ENCODE data around the gene KLK13. TPM values are rescaled to one million over a fixed set of nuclear protein-coding genes. Genes with fewer than 3 reads are reported as not detected.

The KLK13 gene
- total RNA-seq, 2 donors from 2014 or later, result not detected

DNA sequence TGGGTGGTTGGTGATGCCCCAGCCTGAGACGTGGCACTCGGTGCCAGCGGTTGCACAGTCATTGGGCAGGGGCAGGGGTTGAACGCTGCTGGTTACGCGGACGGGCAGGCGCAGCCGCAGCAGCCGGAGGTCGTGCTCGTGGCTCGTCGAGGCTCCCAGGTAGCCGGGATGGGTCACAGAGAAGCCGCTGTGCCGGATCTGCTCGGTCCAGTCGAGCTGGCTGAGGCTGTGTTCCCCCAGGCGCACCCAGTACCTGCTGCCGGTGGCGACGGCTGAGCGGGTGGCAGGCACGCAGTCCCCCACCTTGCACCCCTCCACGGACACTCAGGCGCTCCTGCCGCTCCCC is 33.0 kb downstream of the KLK13 start:
- H3K4me3 Mint-ChIP-seq, result no peak overlapping the region
- H3K27me3 Mint-ChIP-seq (ENCODE audit: low read depth), result peaks cover 31% of the 10 kb centered on the region
- DNase-seq (no peak), ATAC-seq (replicated peaks in 1 of 2) (no peak)
- H3K27ac Mint-ChIP-seq, result no peak overlapping the region
- no peaks in the 10 kb centered on the region for H3K36me3 Mint-ChIP-seq (ENCODE audit: insufficient read depth in 2 of 2)
- H3K4me1 Mint-ChIP-seq (ENCODE audit: low read depth), result no peaks in the 10 kb centered on the region
- H3K9me3 Mint-ChIP-seq, result no peaks in the 10 kb centered on the region

GRCh38 chr19:51031220-51031879 is 33.5 kb downstream of the KLK13 start:
- no peak overlapping the region for H3K4me3 Mint-ChIP-seq
- H3K36me3 Mint-ChIP-seq (ENCODE audit: insufficient read depth in 2 of 2), result no peaks in the 10 kb centered on the region
- H3K9me3 Mint-ChIP-seq, result no peaks in the 10 kb centered on the region
- ATAC-seq (replicated peaks in 1 of 2) (no peak), DNase-seq (no peak)
- no peak overlapping the region for H3K27ac Mint-ChIP-seq
- no peaks in the 10 kb centered on the region for H3K4me1 Mint-ChIP-seq (ENCODE audit: low read depth)
- peaks cover 36% of the 10 kb centered on the region for H3K27me3 Mint-ChIP-seq (ENCODE audit: low read depth)

GRCh38 chr19:51030631-51031030 is 34.3 kb downstream of the KLK13 start:
- H3K36me3 Mint-ChIP-seq (ENCODE audit: insufficient read depth in 2 of 2), result no peaks in the 10 kb centered on the region
- no peaks in the 10 kb centered on the region for H3K4me1 Mint-ChIP-seq (ENCODE audit: low read depth)
- H3K27me3 Mint-ChIP-seq (ENCODE audit: low read depth), result peaks cover 34% of the 10 kb centered on the region

GRCh38 chr19:51029718-51030117 is 35.2 kb downstream of the KLK13 start:
- H3K9me3 Mint-ChIP-seq, result no peaks in the 10 kb centered on the region

More at GRCh38 chr19:51030631-51031030, 34.3 kb downstream of the KLK13 start:
- Mint-ChIP-seq H3K9me3 (no peaks in the 10 kb centered on the region), H3K4me3 (no peak overlapping the region), H3K27ac (no peak overlapping the region)
- ATAC-seq (replicated peaks in 1 of 2), result no peak
- no peak for DNase-seq

DNA sequence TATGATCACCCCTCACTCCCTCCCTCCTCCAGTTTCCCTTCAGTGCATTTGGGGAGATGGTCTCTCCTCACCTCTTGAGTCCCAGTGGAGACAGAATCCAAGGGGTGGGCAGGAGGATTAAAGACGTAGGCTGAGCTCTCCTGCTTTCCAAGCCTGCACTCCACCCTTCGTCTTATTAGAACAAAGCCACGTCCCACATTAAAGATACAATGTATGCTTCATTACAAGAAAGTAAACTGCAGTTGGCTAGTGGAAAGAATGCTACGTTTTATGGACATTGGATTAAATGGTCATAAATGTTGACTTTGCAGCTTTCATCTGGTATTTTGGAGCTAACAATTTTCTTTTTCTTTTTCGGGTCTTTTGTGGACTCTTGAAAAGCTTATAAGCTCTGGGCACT is 37.0 kb downstream of the KLK13 start:
- DNase-seq (no peak), ATAC-seq (replicated peaks in 1 of 2) (no peak)
- Mint-ChIP-seq H3K4me1 (ENCODE audit: low read depth) (no peaks in the 10 kb centered on the region), H3K36me3 (ENCODE audit: insufficient read depth in 2 of 2) (no peaks in the 10 kb centered on the region), H3K4me3 (no peak overlapping the region), H3K27ac (no peak overlapping the region), H3K9me3 (no peaks in the 10 kb centered on the region), H3K27me3 (ENCODE audit: low read depth) (peaks cover 14% of the 10 kb centered on the region)

More at GRCh38 chr19:51029718-51030117, 35.2 kb downstream of the KLK13 start:
- Mint-ChIP-seq H3K27ac (no peak overlapping the region), H3K27me3 (ENCODE audit: low read depth) (peaks cover 25% of the 10 kb centered on the region), H3K4me3 (no peak overlapping the region), H3K36me3 (ENCODE audit: insufficient read depth in 2 of 2) (no peaks in the 10 kb centered on the region), H3K4me1 (ENCODE audit: low read depth) (no peaks in the 10 kb centered on the region)
- no peak for DNase-seq
- ATAC-seq (replicated peaks in 1 of 2), result no peak

DNA sequence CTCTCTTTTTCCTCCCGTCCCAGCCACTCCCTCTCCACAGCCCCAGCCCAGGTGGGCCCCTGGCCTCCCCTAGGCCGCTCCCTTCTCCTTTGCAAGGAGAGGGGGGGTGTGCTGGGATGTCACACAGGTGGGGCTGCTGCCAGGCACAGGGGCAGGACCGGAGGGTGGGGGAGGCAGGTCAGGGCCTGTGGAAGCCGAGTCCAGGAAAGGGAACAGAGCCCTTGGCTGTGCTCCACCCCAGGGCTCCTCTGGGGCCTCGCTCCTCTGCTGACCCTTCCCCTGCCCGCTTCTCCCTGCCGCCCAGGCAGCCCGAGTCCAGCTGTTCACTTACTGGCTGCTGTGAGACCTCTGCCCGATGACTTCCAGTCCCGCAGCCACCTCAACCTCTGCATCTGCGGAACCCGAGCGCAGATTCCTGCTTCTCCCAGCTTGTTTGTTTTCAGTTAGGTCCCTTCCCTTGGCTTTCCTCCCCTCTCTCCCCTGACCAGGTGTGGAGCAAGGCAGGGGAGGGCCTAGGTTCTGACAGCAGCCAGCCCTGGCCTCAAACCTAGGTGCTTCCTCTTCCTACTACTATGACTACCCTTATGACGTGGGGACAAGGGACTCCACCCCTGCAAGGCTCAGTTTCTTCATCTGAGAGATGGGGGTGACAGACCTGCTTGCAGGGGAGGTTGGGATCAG is 37.6 kb downstream of the KLK13 start:
- DNase-seq (no peak), ATAC-seq (replicated peaks in 1 of 2) (no peak)
- H3K27me3 Mint-ChIP-seq (ENCODE audit: low read depth), result peaks cover 14% of the 10 kb centered on the region
- no peaks in the 10 kb centered on the region for H3K4me1 Mint-ChIP-seq (ENCODE audit: low read depth)
- H3K9me3 Mint-ChIP-seq, result no peaks in the 10 kb centered on the region
- no peaks in the 10 kb centered on the region for H3K36me3 Mint-ChIP-seq (ENCODE audit: insufficient read depth in 2 of 2)
- no peak overlapping the region for H3K4me3 Mint-ChIP-seq
- no peak overlapping the region for H3K27ac Mint-ChIP-seq

DNA sequence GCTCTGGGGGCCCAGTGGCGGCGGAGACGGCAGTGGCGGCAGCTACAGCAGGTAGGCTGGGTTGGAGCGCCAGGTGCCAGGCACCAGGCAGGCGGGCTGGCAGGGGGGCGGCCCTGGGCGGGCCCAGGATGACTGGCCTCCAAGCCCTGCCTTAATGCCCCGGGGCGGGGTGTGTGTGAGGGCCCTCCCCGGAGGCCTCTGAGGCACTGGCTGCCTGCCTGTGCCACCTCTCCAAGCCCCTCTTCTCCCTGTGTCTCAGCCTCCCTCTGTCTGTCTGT is 38.4 kb downstream of the KLK13 start, which contains the start of gene KLK11:
Gene KLK11, minus strand, starts transcription at position 63 of the 278 bp plus-strand sequence. CDS start 985 bp downstream, outside the sequence.
- ATAC-seq (replicated peaks in 1 of 2), result no peak
- no peaks in the 10 kb centered on the region for H3K9me3 Mint-ChIP-seq
- no peaks in the 10 kb centered on the region for H3K4me1 Mint-ChIP-seq (ENCODE audit: low read depth)
- no peak within 1 kb of the TSS for H3K4me3 Mint-ChIP-seq
- DNase-seq, result no peak
- no peak within 1 kb of the TSS for H3K27ac Mint-ChIP-seq
- no peaks in the 10 kb centered on the region for H3K36me3 Mint-ChIP-seq (ENCODE audit: insufficient read depth in 2 of 2)
- H3K27me3 Mint-ChIP-seq (ENCODE audit: low read depth), result peaks cover 14% of the 10 kb centered on the region

GRCh38 chr19:51025809-51026553 is 38.9 kb downstream of the KLK13 start:
- no peak for ATAC-seq (replicated peaks in 1 of 2)

GRCh38 chr19:51025401-51025800 is 39.5 kb downstream of the KLK13 start:
- ATAC-seq (replicated peaks in 1 of 2) (no peak), DNase-seq (no peak)
- H3K27ac Mint-ChIP-seq, result no peak overlapping the region
- no peaks in the 10 kb centered on the region for H3K4me1 Mint-ChIP-seq (ENCODE audit: low read depth)
- H3K36me3 Mint-ChIP-seq (ENCODE audit: insufficient read depth in 2 of 2), result no peaks in the 10 kb centered on the region
- H3K4me3 Mint-ChIP-seq, result no peak overlapping the region
- H3K27me3 Mint-ChIP-seq (ENCODE audit: low read depth), result peaks cover 21% of the 10 kb centered on the region
- no peaks in the 10 kb centered on the region for H3K9me3 Mint-ChIP-seq

More at GRCh38 chr19:51025809-51026553, 38.9 kb downstream of the KLK13 start:
- H3K27me3 Mint-ChIP-seq (ENCODE audit: low read depth), result peaks cover 15% of the 10 kb centered on the region
- H3K27ac Mint-ChIP-seq, result no peak overlapping the region
- no peak for DNase-seq
- no peaks in the 10 kb centered on the region for H3K4me1 Mint-ChIP-seq (ENCODE audit: low read depth)
- no peak overlapping the region for H3K4me3 Mint-ChIP-seq
- H3K9me3 Mint-ChIP-seq, result no peaks in the 10 kb centered on the region
- no peaks in the 10 kb centered on the region for H3K36me3 Mint-ChIP-seq (ENCODE audit: insufficient read depth in 2 of 2)

DNA sequence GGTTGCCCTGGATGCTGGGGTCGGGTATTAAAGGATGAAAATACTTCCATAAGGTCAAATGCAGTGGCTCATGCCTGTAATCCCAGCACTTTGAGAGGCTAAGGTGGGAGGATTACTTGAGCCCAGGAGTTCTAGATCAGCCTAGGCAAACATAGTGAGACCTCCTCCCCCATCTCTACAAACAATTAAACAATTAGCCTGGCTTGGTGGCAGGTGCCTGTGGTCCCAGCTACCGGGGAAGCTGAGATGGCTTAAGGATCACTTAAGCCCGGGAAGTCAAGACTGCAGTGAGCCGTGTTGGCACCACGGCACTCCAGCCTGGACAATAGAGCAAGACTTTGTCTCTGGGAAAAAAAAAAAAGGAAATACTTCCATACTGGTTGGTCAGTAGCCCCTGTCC is 40.0 kb downstream of the KLK13 start:
- ATAC-seq (replicated peaks in 1 of 2), result no peak
- H3K36me3 Mint-ChIP-seq (ENCODE audit: insufficient read depth in 2 of 2), result no peaks in the 10 kb centered on the region
- peaks cover 25% of the 10 kb centered on the region for H3K27me3 Mint-ChIP-seq (ENCODE audit: low read depth)
- H3K4me1 Mint-ChIP-seq (ENCODE audit: low read depth), result no peaks in the 10 kb centered on the region
- no peak overlapping the region for H3K27ac Mint-ChIP-seq
- no peak for DNase-seq
- no peak overlapping the region for H3K4me3 Mint-ChIP-seq
- no peaks in the 10 kb centered on the region for H3K9me3 Mint-ChIP-seq

- no peak for DNase-seq
- H3K4me3 Mint-ChIP-seq, result no peak overlapping the region
- H3K27me3 Mint-ChIP-seq (ENCODE audit: low read depth), result peaks cover 30% of the 10 kb centered on the region
- no peak overlapping the region for H3K27ac Mint-ChIP-seq
- no peak for ATAC-seq (replicated peaks in 1 of 2)
- H3K36me3 Mint-ChIP-seq (ENCODE audit: insufficient read depth in 2 of 2), result no peaks in the 10 kb centered on the region
- H3K4me1 Mint-ChIP-seq (ENCODE audit: low read depth), result no peaks in the 10 kb centered on the region
- no peaks in the 10 kb centered on the region for H3K9me3 Mint-ChIP-seq
Observed at GRCh38 chr19:51023946-51024345, 40.9 kb downstream of the KLK13 start.

GRCh38 chr19:51022526-51022925 is 42.4 kb downstream of the KLK13 start:
- Mint-ChIP-seq H3K27me3 (ENCODE audit: low read depth) (peaks cover 40% of the 10 kb centered on the region), H3K4me3 (no peak overlapping the region), H3K36me3 (ENCODE audit: insufficient read depth in 2 of 2) (peaks cover 3% of the 10 kb centered on the region in 2 donors), H3K27ac (no peak overlapping the region), H3K4me1 (ENCODE audit: low read depth) (peaks cover 13% of the 10 kb centered on the region), H3K9me3 (no peaks in the 10 kb centered on the region)
- ATAC-seq (replicated peaks in 1 of 2) (no peak), DNase-seq (no peak)

DNA sequence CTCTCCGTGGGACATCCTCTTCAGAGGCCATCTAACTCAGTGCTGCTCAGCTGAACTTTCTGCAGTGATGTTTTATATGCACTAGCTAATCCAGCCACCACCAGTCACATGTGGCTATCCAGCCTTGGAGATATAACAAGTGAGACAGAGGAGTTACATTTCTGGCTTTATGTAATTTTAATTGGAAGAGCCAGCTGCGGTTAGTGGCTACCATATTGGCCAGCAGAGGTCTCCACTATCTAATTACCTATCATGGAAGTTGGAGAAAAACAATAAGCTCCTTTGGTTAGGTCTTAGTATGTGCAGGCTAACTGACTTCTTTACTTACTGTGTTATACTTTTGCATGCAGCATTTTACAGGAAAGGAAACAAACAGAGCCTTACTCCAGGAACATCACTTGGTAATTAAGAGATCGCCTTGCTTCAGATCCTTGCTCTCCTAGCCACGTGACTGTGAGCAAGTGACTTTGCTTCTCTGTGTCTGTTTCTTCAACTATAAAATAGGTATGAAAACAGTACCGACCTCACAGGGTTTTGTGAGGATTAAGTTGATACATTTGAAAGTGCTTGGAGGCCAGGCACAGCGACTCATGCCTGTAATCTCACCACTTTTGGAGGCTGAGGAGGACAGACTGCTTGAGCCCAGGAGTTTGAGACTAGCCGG is 43.8 kb downstream of the KLK13 start:
- Mint-ChIP-seq H3K4me3 (no peak overlapping the region), H3K27ac (no peak overlapping the region), H3K9me3 (no peaks in the 10 kb centered on the region), H3K4me1 (ENCODE audit: low read depth) (peaks cover 21% of the 10 kb centered on the region), H3K36me3 (ENCODE audit: insufficient read depth in 2 of 2) (peaks cover 3% of the 10 kb centered on the region in 2 donors), H3K27me3 (ENCODE audit: low read depth) (peaks cover 43% of the 10 kb centered on the region)
- ATAC-seq (replicated peaks in 1 of 2) (no peak), DNase-seq (no peak)

All from activated T-cell treated with anti-CD3 and anti-CD28 coated beads, Interleukin-2, amount 50 U/mL, for 72 hours (primary cell).